Skeletal muscle satellite cell (primary cell): ENCODE measurements around the gene PEX6.

Experiments used
- H3K27me3 ChIP-seq: 2 replicates; pipeline ENCODE4 v1.7.0; 2013; ENCODE audit warnings: low read length; ENCODE audit not compliant: control insufficient read depth, insufficient read depth
- H3K36me3 ChIP-seq: 2 replicates; pipeline ENCODE4 v1.7.0; 2013; ENCODE audit warnings: mild to moderate bottlenecking, control low read depth, low read length; ENCODE audit not compliant: insufficient read depth
- H3K4me1 ChIP-seq: 2 replicates; pipeline ENCODE4 v1.7.0; 2013; ENCODE audit warnings: low read length; ENCODE audit not compliant: control insufficient read depth, insufficient read depth
- H3K4me2 ChIP-seq: 2 replicates; pipeline ENCODE4 v1.7.0; 2013; ENCODE audit warnings: mild to moderate bottlenecking, low read length
- H3K4me3 ChIP-seq: 2 replicates; pipeline ENCODE4 v1.7.0; 2013; ENCODE audit warnings: low read length
- H3K9ac ChIP-seq: 2 replicates; pipeline ENCODE4 v1.7.0; 2013; ENCODE audit warnings: mild to moderate bottlenecking, low read depth, low read length, moderate library complexity
- H3K9me3 ChIP-seq: replicated peaks from 2 replicates; pipeline ENCODE4 v1.7.0; 2013; ENCODE audit warnings: mild to moderate bottlenecking, control low read depth, low read length

Gene PEX6

DNA sequence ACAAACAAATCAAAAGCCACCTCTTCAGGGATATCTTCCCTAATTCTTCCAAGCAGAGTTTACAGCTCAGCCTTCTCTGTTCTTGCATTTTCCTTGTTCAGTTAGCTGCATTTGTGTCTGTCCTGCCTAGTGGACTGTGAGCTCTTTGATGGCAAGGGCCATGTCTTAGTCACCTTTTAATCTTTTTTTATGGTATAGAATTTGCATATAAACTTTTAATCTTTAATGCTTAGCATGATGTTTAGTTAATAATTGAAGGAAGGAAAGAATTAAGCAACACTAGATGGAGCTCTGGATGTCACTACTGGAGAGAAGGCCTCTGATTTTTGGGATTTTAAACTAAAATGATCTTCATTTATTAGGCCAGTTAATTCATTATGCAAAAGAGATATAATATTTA, 17.5 kb upstream of the PEX6 start:
- Histone ChIP-seq H3K27me3 (no peaks in the 10 kb centered on the region), H3K36me3 (peaks cover 3% of the 10 kb centered on the region), H3K4me1 (no peaks in the 10 kb centered on the region), H3K4me3 (no peak overlapping the region), H3K4me2 (no peak overlapping the region), H3K9me3 (no peaks in the 10 kb centered on the region), H3K9ac (no peak overlapping the region)

DNA sequence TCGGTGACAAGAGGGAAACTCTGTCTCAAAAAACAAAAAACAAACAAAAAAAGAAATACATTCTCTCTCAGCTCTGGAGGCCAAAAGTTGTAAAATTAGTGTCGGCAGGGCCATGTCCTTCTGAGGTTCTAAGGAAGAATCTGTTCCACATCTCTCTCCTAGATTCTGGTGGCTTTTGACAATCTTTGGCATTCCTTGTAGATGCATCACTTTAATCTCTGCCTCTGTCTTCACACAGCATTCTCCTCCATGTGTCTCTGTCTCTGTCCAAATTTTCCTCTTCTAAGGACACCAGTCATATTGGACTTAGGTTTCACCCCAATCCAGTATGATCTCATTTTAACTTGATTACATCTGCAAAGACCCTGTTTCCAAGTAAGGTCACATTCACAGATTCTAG, 14.5 kb upstream of the PEX6 start:
- no peak overlapping the region for H3K9ac ChIP-seq

GRCh38 chr6:42989923-42990322, 10.9 kb upstream of the PEX6 start:
- H3K9ac ChIP-seq = no peak overlapping the region
- H3K4me1 ChIP-seq = peaks cover 35% of the 10 kb centered on the region
- H3K4me2 ChIP-seq = no peak overlapping the region
- no peaks in the 10 kb centered on the region for H3K9me3 ChIP-seq
- no peak overlapping the region for H3K4me3 ChIP-seq
- H3K36me3 ChIP-seq = peaks cover 26% of the 10 kb centered on the region
- H3K27me3 ChIP-seq = no peaks in the 10 kb centered on the region

More for the DNA sequence above, 14.5 kb upstream of the PEX6 start:
- H3K36me3 ChIP-seq = peaks cover 21% of the 10 kb centered on the region
- H3K4me1 ChIP-seq = peaks cover 4% of the 10 kb centered on the region
- no peak overlapping the region for H3K4me2 ChIP-seq
- no peak overlapping the region for H3K4me3 ChIP-seq
- no peaks in the 10 kb centered on the region for H3K27me3 ChIP-seq
- H3K9me3 ChIP-seq = no peaks in the 10 kb centered on the region

DNA sequence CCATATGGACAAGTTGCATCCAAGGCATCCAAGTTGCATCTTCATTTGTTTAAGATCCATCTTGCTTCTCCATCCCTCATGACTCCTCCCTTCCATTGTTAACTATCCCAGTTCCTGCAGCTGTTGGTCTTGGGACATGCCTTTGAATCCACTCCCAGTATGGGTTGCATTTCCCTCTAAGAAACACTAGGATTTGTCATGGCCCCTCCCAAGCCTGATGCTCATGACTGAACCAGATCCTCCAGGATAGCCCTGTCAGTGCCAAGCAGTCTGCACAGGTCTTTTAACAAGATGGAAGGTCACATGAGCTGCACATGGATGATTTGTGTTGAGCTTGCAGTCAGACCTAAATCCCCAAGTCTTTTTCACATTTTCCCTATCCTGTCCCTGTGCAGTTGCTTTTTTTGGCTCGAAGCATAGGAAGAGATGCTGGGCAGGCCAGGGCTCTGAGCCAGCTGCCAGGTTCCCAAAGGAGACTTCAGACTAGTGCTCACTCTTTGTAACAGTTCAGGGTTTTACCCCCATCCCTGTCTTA, 9.6 kb upstream of the PEX6 start:
- Histone ChIP-seq H3K4me1 (peaks cover 40% of the 10 kb centered on the region), H3K4me2 (no peak overlapping the region), H3K9me3 (no peaks in the 10 kb centered on the region), H3K9ac (no peak overlapping the region), H3K36me3 (peaks cover 26% of the 10 kb centered on the region), H3K27me3 (no peaks in the 10 kb centered on the region), H3K4me3 (no peak overlapping the region)

- no peak overlapping the region for H3K9ac ChIP-seq
- peaks cover 40% of the 10 kb centered on the region for H3K4me1 ChIP-seq
- no peak overlapping the region for H3K4me3 ChIP-seq
- no peaks in the 10 kb centered on the region for H3K27me3 ChIP-seq
- H3K4me2 ChIP-seq = no peak overlapping the region
- H3K36me3 ChIP-seq = peaks cover 26% of the 10 kb centered on the region
- H3K9me3 ChIP-seq = no peaks in the 10 kb centered on the region
Measured at GRCh38 chr6:42987533-42988451, 8.8 kb upstream of the PEX6 start.

DNA sequence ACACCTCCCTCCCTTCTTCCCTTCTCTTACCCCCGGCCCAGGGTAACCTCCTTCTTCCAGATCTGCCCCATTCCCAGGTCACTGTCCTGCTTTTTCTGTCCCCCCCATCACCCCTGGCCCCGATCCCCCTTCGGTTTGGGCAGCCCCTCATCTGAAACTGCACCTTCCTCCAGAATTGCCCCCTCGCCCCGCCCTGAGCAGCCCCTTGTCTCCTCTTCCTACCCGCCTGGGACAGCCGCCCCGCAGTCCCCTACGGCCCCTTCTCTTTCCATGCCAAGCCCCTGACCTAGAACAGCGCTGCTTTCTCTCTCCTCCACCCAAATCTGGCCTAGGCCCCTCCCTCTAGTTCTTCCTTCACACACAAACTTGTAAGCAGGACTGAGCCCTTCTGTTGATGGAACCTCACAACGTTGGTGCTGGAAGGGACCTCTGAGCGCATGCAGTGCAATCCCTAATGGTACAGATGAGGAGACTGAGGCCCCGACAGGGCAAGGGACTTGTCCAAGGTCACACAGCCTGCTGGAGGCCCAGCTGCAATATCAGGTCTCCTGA, 6.0 kb upstream of the PEX6 start:
- Histone ChIP-seq H3K4me1 (peaks cover 42% of the 10 kb centered on the region), H3K27me3 (no peaks in the 10 kb centered on the region)

DNA sequence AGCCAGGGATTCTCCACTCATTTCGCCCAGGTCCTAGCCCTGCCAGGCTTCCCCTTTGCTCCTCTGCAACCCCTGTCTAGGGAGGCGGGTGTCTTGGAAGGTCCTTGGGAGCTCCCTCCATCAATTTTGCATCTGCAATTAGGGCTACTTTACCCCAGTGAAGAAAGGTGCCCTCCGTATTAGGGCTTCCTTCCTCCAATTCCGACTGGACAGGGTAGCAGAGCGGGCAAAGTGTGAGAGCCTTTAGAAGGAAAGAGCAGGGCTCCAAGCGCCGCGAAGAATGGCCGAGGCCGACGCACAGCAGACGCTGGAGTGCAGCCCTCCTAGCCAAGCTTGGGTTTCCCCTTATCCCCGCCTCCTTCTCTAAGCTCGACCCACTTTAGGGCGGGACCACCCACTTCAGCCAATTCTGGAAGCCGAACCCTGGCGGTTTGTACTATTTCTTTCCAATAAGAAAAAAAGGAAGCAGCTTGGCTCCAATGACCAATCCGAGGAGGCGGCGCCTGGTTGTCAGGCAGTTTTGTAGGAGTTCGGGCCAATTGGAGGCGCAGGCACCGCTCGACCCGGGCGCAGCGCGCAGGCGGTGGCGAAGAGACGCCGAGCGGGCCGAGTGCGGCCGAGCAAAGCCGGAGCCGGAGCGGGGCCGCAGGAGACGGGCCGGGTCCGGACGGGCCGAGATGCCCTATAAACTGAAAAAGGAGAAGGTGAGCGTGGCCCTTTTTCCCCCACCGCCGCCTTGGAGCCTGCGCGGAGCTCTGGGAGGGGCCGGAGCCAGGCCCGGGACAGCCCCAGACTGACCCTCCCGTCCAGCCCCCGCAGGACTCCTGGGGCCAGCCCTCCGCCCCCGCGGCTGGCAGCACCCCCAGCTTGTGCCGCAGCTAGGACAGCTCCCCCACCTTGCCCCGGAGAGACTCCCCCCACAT, 5.3 kb upstream of the PEX6 start, which contains the start of gene PPP2R5D:
PPP2R5D (plus strand) TSS at position 570 of the 923 bp plus-strand sequence; CDS start at position 678, 108 bp downstream.
- Histone ChIP-seq H3K4me3 (peak within 1 kb of the TSS; percentile 90), H3K9ac (peak within 1 kb of the TSS; percentile 88), H3K27me3 (no peaks in the 10 kb centered on the region), H3K36me3 (peaks cover 8% of the 10 kb centered on the region), H3K9me3 (no peaks in the 10 kb centered on the region), H3K4me2 (peak within 1 kb of the TSS; percentile 95), H3K4me1 (peaks cover 47% of the 10 kb centered on the region)

More for the DNA sequence above, 6.0 kb upstream of the PEX6 start:
- peak overlapping the region; percentile 88 for H3K9ac ChIP-seq
- peak overlapping the region; percentile 90 for H3K4me3 ChIP-seq
- no peaks in the 10 kb centered on the region for H3K9me3 ChIP-seq
- peak overlapping the region; percentile 95 for H3K4me2 ChIP-seq
- peaks cover 11% of the 10 kb centered on the region for H3K36me3 ChIP-seq

- Histone ChIP-seq H3K4me3 (no peak overlapping the region), H3K27me3 (no peaks in the 10 kb centered on the region), H3K4me1 (peaks cover 36% of the 10 kb centered on the region), H3K9ac (no peak overlapping the region), H3K4me2 (no peak overlapping the region), H3K36me3 (no peaks in the 10 kb centered on the region), H3K9me3 (no peaks in the 10 kb centered on the region)
Measured at GRCh38 chr6:42981836-42982235, 2.9 kb upstream of the PEX6 start.

- no peaks in the 10 kb centered on the region for H3K36me3 ChIP-seq
- H3K4me1 ChIP-seq = peaks cover 21% of the 10 kb centered on the region
- peak overlapping the region; percentile 88 for H3K4me2 ChIP-seq
- peak overlapping the region; percentile 84 for H3K4me3 ChIP-seq
- no peaks in the 10 kb centered on the region for H3K27me3 ChIP-seq
- H3K9me3 ChIP-seq = no peaks in the 10 kb centered on the region
- H3K9ac ChIP-seq = peak overlapping the region; percentile 89
Measured at GRCh38 chr6:42979523-42980177, 669 bp upstream of the PEX6 start.

DNA sequence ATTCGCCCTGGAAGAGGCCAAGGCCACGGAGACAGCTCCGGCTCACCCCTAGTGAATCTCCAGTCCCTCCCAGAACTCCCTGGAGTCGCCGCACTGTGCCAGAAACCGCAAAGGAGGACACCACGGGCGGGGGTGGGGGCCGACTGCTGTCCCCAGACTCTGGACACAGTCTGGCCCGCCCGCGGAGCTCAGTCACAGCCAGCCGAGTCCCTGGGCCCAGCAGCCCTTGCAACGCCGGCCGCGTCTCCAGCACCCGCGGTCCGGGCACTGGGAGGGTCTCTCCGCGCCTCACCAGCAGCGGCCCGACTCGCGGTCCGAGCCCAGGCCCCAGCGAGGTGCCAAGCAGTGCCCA, 518 bp downstream of the PEX6 start:
- Histone ChIP-seq H3K36me3 (no peaks in the 10 kb centered on the region), H3K4me3 (peak overlapping the region; percentile 84), H3K27me3 (no peaks in the 10 kb centered on the region), H3K9ac (peak overlapping the region; percentile 89), H3K4me1 (peaks cover 16% of the 10 kb centered on the region), H3K9me3 (no peaks in the 10 kb centered on the region), H3K4me2 (peak overlapping the region; percentile 88)
